ENCODE data around the gene PRDX4.

Gene PRDX4

GRCh38 chrX:23731951-23732350, 64.7 kb downstream of the PRDX4 start (continued):
- no peak for TF ChIP-seq ZBTB10 (tag by site-specific recombination; IDR thresholded peaks at IDR 0.05)
- no peak for TF ChIP-seq ZSCAN4 (tag by site-specific recombination; IDR thresholded peaks at IDR 0.05)

- no peak overlapping the region for H3K27ac ChIP-seq (ENCODE audit: extremely low read depth, low read depth, low read length)
- POLR2A ChIA-PET, result interaction anchor here (0.5 kb wide), 1 partner anchor 36 kb away, joined by 4 read pairs; no protein-coding TSS in a partner anchor
- CTCF ChIA-PET, result interaction anchor here (0.7 kb wide), 1 partner anchor 512 kb away, joined by 3 read pairs; no protein-coding TSS in a partner anchor
- TF ChIP-seq SCRT1 (tag by site-specific recombination; IDR thresholded peaks at IDR 0.05; ENCODE audit: borderline replicate concordance) (no peak), ZNF776 (tag by site-specific recombination; IDR thresholded peaks at IDR 0.05; ENCODE audit: borderline replicate concordance) (no peak), SALL2 (tag by site-specific recombination; IDR thresholded peaks at IDR 0.05; ENCODE audit: borderline replicate concordance) (no peak), ZSCAN4 (tag by site-specific recombination; IDR thresholded peaks at IDR 0.05) (no peak), ZNF18 (tag by site-specific recombination; IDR thresholded peaks at IDR 0.05) (no peak), ZNF426 (tag by site-specific recombination; IDR thresholded peaks at IDR 0.05) (no peak), ZNF311 (tag by site-specific recombination; IDR thresholded peaks at IDR 0.05; ENCODE audit: borderline replicate concordance) (no peak), ZBTB26 (tag by site-specific recombination; optimal IDR thresholded peaks at IDR 0.05) (no peak), ZBTB7A (tag by site-specific recombination; IDR thresholded peaks at IDR 0.05; ENCODE audit: low read depth) (no peak), PRDM6 (tag by site-specific recombination; IDR thresholded peaks at IDR 0.05) (no peak), ZNF350 (tag by site-specific recombination; IDR thresholded peaks at IDR 0.05) (no peak)
- 0 out of 2 replicates have a peak, but pooled peaks cover 3% of the 10 kb centered on the region for H3K4me1 ChIP-seq (ENCODE audit: control insufficient read depth, insufficient read depth, low read length)
- H3K9me3 ChIP-seq (ENCODE audit: control insufficient read depth, insufficient read depth, low read depth, low read length), result no peaks in the 10 kb centered on the region
- no peak overlapping the region for H3K4me3 ChIP-seq (ENCODE audit: low read depth, low read length)
- peaks cover 0 to 33% of the 10 kb centered on the region in 2 experiments; a peak in 2 of 3 replicates for H3K36me3 ChIP-seq (ENCODE audit: control insufficient read depth in 2 of 2, insufficient read depth in 1 of 2, low read length in 2 of 2)
Measured at GRCh38 chrX:23732704-23733103, 65.4 kb downstream of the PRDX4 start.

Data from HEK293 (cell line).